Measurements from ENCODE around the gene B4GALT1.

B4GALT1 gene

DNA sequence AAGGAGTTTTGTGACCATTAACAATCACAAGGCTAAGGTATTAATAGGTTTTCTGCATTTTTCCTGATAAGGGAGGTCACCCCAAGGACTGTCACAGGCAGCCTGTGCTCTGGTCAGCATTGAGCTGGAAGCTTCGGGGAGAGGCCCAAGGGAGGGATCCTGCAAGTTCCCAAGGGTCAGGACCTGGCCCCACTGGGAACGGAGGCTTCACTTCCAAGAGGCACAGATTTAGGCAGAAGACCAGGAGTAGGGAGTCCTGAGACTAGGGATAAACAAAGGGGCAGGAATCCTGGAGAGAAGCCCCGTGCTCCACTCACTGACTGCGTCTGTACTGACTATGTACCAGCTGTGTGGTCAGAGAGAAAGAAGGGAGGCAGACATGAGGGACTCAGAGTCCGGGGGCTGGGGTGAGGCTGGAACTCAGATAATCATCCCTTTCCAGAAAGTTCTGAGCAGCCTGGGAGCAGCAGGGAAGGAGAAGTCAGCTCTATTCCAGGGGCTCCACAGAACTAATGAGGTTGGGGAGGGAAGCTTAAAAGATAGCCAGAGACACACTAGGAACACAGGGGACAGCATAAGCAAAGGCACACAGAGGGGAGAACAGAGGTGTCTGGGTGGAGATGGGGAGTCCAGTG lies 37.8 kb downstream of the B4GALT1 start:
- no peak for DNase-seq (ENCODE audit: low spot score in 2 of 2)
- peaks cover 97% of the 10 kb centered on the region for H3K36me3 Mint-ChIP-seq
- H3K27ac Mint-ChIP-seq: peak overlapping the region; percentile 98
- H3K9me3 Mint-ChIP-seq: no peaks in the 10 kb centered on the region
- peaks cover 91% of the 10 kb centered on the region for H3K4me1 Mint-ChIP-seq
- H3K4me3 Mint-ChIP-seq: no peak overlapping the region
- ATAC-seq: no peak

DNA sequence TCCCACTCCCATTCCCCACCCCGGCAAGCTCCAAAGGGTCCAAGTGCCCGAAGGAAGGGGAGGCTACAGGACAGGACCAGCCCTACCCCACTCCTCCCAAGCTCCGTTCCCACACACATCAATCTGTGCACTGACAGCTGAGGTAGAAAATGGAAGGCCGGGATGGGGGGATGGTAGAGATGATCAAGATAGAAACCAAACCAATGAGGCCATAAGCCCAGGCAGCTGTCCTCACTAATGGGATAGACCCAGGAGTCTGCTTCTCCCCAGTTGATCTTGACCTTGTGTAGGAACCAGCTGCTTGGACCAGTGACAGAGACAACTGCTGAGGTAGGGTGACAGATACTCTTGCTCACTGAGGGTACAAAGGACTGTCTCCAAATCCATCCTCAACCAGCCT lies 38.6 kb downstream of the B4GALT1 start:
- Mint-ChIP-seq H3K4me1 (peaks cover 92% of the 10 kb centered on the region), H3K4me3 (no peak overlapping the region), H3K9me3 (no peaks in the 10 kb centered on the region), H3K36me3 (peaks cover 97% of the 10 kb centered on the region), H3K27ac (peak overlapping the region; percentile 98)
- DNase-seq (ENCODE audit: low spot score in 2 of 2) (no peak), ATAC-seq (no peak)

DNA sequence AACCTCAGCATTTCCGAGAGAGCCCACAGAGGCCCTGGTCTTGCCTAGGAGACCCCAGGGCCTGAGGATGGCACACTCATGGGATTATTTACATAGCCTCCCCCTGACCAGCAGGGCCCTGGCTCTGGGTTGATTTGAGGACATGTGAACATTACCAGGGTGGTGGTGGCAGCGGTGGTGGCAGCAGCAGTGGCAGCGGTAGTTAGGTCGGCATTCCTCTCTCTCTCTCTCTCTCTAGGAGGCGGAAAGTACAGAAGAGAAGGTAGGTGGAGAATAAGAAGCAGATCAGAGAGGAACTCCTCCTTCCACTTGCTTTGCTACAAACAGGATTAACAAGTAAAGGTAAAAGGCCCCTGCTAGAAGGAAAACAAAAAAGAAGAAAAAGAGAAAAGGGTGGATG lies 39.3 kb downstream of the B4GALT1 start:
- Mint-ChIP-seq H3K27ac (peak overlapping the region; percentile 98), H3K36me3 (peaks cover 97% of the 10 kb centered on the region), H3K9me3 (no peaks in the 10 kb centered on the region), H3K4me3 (no peak overlapping the region), H3K4me1 (peaks cover 87% of the 10 kb centered on the region)
- DNase-seq (ENCODE audit: low spot score in 2 of 2) (no peak), ATAC-seq (no peak)

DNA sequence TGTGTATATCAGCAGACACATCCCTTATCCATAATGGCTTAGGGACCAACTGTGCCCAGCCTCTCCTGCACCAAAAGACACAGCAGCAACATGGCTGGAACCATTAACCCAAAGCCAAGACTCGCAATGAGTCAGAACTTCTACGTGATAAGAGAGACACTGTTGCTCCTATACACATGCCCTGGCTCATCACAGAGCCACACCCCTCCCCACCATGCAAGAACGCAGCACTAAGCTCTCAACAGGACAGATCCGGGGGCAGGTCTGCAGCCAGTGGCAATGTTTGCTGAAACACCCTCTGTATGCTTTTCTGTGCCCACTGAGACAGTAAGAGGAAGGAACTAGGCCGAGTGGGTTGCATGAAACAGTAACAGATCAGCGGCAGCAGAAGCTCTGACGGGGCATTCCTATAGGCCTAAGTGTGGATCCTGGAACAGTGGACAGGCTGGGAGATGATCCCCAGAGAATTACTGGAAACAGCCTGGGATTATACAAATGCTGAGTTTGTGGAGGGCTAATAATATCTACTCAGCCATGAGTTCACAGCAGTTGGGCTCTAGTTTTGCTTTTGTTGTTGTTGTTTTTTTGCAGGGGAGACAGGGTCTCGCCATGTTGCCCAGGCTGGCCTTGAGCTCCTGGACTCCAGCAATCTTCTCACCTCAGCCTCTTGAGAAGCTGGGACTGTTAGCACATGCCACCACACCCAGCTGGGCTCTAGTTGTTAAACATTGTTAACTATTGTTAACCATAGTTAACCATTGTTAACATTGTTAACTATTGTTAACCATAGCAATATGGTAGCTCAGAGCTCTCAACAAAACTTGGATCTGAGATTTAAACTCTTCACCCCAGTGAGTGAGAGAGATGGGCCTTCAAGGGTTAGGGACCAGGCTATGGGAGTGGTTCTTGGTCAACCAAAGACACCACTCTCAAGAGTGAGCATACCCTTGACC lies 41.0 kb downstream of the B4GALT1 start:
- Mint-ChIP-seq H3K36me3 (peaks cover 97% of the 10 kb centered on the region), H3K4me1 (peaks cover 73% of the 10 kb centered on the region), H3K9me3 (no peaks in the 10 kb centered on the region), H3K4me3 (peak overlapping the region; percentile 18), H3K27ac (peak overlapping the region; percentile 78)
- DNase-seq (ENCODE audit: low spot score in 2 of 2) (no peak), ATAC-seq (peak; percentile 88)

DNA sequence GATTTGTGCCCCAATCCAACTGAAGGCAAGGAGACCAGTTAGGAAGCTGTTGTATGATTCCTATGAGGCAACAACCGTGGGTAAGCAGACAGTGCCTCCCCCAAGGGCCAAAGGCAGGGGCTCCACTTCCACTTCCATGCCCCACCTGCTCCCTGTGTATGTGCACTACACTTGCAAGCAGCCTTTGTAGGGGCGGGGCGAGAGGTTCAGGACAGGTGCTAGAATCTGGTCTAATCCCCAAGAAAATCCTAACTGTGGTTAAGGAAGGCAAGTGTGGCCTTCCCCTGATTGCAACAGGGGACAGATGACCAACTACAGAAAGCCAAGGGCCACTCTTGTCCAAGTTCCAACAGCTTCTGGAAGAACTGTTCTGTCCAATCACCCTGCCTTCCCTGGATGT lies 41.7 kb downstream of the B4GALT1 start:
- DNase-seq (ENCODE audit: low spot score in 2 of 2) (no peak), ATAC-seq (no peak)
- Mint-ChIP-seq H3K9me3 (no peaks in the 10 kb centered on the region), H3K4me3 (peak overlapping the region; percentile 18), H3K36me3 (peaks cover 97% of the 10 kb centered on the region), H3K4me1 (peaks cover 73% of the 10 kb centered on the region), H3K27ac (peak overlapping the region; percentile 78)

DNA sequence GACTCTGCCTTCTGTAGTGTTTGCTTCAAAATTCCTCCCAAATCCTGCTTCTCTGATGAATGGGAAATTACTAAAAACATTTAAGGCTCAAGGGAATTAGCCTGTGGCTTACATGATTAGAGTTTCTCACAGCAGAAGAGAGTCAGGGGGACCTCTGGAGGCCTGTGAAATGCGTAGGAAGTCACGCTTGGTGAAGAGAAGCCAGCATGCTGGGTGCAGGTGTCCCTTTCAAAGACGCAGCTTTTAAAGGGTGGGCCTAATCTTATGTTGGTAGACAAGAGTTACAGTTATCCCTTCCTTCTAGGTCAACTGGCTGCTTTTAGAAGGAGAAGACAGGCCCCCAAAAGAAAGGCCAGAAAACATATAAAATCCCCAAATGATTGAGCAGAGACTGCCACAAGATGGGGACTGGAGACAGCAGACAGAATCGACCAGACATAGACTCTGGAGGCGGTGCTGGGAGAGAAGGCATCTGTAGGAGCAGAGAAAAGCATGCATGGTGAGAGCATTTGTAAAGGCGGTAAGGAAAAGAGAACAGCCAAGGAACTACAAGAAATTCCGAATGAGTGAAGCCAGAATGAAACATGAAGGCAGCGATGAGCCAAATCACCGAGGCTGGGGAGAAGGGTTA lies 42.3 kb downstream of the B4GALT1 start:
- no peak for ATAC-seq
- Mint-ChIP-seq H3K4me3 (no peak overlapping the region), H3K4me1 (peaks cover 70% of the 10 kb centered on the region), H3K9me3 (no peaks in the 10 kb centered on the region), H3K27ac (peak overlapping the region; percentile 78), H3K36me3 (peaks cover 97% of the 10 kb centered on the region)
- no peak for DNase-seq (ENCODE audit: low spot score in 2 of 2)

DNA sequence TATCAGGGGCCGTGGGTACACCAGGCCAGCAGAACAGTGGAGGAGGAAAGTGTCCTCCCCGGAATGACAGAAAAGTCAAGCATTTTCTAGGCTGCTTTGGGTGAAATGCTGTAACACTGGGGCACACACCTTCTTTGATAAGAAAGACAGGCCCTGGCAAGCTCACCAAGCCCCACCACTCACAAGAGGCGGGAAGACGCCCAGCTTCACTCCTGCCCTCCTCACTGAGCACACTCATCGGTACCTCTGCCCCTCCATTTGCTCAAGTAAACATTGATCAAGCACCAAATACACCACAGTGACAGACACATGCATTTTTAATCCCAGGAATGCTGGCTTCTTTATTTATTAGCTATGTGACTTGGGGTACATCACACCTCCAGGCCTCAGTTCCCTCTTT lies 43.1 kb downstream of the B4GALT1 start:
- DNase-seq (ENCODE audit: low spot score in 2 of 2) (no peak), ATAC-seq (no peak)
- Mint-ChIP-seq H3K27ac (peak overlapping the region; percentile 78), H3K4me1 (peaks cover 62% of the 10 kb centered on the region), H3K9me3 (no peaks in the 10 kb centered on the region), H3K36me3 (peaks cover 97% of the 10 kb centered on the region), H3K4me3 (no peak overlapping the region)

DNA sequence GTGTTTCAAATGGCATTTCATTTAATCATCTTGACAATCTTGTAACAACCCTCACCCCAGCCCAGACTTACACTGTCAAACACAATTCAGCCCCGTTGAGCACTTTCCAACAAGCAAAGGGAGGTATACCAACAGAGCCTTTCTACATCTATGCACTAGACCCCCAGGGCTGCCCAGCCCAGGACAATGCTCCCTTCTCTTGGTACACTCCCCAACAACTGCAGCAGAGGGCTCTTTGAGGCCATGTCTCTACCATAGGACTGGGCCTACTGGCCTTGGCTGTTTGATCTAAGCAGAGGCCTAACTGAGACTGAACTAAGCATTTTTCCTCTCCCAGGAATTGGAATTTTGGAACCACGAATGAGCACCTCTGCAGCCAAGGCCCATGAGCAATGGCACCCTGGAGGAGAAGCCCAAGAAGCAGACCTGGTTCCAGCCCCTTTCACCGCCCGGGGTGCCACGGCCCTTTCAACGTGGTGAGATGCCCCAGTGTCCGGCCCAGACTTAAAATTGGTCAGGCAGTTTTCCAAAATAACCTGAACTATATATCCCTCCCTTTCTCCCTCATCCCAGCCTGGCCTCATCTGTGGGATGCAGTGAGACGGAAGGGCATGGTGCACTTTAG lies 43.6 kb downstream of the B4GALT1 start:
- no peak overlapping the region for H3K4me3 Mint-ChIP-seq
- no peaks in the 10 kb centered on the region for H3K9me3 Mint-ChIP-seq
- peaks cover 97% of the 10 kb centered on the region for H3K36me3 Mint-ChIP-seq
- ATAC-seq: no peak
- DNase-seq (ENCODE audit: low spot score in 2 of 2): no peak
- H3K27ac Mint-ChIP-seq: peak overlapping the region; percentile 78
- H3K4me1 Mint-ChIP-seq: peaks cover 57% of the 10 kb centered on the region

DNA sequence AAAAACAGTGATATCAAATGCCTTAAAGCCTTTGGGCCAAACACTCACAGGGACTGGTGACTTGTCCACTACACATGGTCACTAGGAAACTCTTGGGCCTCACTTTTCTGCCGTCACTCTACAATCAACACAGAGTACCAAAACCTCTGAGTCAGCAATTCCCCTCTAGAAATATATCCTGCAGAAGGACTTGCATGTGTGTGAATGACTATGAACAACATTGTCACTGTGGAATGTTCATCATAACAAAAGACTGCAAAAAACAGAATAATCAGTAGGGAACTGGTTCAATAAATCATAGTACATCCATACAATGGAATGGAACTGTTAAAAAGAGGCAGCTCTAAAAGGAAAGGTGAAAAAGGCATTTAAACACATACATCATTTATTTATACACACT lies 46.5 kb downstream of the B4GALT1 start:
- ATAC-seq (no peak), DNase-seq (ENCODE audit: low spot score in 2 of 2) (no peak)
- peaks cover 97% of the 10 kb centered on the region for H3K36me3 Mint-ChIP-seq
- peaks cover 44% of the 10 kb centered on the region for H3K4me1 Mint-ChIP-seq
- no peaks in the 10 kb centered on the region for H3K9me3 Mint-ChIP-seq
- H3K4me3 Mint-ChIP-seq: no peak overlapping the region
- peak overlapping the region; percentile 37 for H3K27ac Mint-ChIP-seq

DNA sequence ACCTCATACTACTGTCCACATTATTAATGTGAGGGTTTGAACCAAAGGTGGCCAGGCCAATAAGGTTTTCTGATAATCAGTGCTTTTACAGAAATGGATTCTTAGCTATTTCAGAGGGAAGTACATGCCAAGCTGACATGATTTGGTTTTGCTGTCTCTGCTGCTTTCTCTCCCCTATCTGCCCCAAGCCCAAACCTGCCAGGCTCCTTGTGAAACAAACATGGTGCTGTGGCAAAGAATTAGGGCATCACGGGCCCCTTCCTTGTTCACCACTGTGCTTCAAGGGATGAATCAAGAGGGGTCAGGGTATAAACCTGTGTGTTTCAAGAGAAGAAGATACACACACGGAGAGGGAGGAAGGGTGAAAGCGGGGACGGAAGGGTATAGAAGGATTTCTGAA lies 49.3 kb downstream of the B4GALT1 start:
- Mint-ChIP-seq H3K4me3 (peak overlapping the region; percentile 24), H3K4me1 (peaks cover 38% of the 10 kb centered on the region)

DNA sequence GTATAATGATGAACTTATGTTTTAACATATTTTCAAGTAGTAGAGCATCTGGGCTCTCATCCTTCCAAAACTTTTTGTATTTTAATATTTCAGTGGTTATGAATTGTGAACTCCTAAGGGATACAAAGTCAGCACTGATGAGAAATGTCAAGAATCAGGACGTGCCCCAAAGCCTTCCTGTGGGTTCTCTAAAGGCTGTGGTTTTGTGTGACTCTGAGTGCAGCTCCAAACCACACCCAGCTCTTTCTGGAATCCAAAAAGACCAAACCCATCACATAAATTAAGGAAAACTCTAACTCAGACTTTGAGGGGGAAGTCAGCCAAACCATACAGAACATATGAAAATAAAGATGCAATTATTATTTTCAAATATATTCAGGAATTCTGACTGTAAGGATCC lies 49.8 kb downstream of the B4GALT1 start:
- H3K36me3 Mint-ChIP-seq: peaks cover 100% of the 10 kb centered on the region
- peak overlapping the region; percentile 93 for H3K27ac Mint-ChIP-seq
- peaks cover 38% of the 10 kb centered on the region for H3K4me1 Mint-ChIP-seq
- no peaks in the 10 kb centered on the region for H3K9me3 Mint-ChIP-seq
- DNase-seq (ENCODE audit: low spot score in 2 of 2) (no peak), ATAC-seq (peak; percentile 69)
- H3K4me3 Mint-ChIP-seq: peak overlapping the region; percentile 24

More for the DNA sequence above, 49.3 kb downstream of the B4GALT1 start:
- ATAC-seq: peak; percentile 32
- Mint-ChIP-seq H3K27ac (peak overlapping the region; percentile 93), H3K9me3 (no peaks in the 10 kb centered on the region), H3K36me3 (peaks cover 100% of the 10 kb centered on the region)
- no peak for DNase-seq (ENCODE audit: low spot score in 2 of 2)

DNA sequence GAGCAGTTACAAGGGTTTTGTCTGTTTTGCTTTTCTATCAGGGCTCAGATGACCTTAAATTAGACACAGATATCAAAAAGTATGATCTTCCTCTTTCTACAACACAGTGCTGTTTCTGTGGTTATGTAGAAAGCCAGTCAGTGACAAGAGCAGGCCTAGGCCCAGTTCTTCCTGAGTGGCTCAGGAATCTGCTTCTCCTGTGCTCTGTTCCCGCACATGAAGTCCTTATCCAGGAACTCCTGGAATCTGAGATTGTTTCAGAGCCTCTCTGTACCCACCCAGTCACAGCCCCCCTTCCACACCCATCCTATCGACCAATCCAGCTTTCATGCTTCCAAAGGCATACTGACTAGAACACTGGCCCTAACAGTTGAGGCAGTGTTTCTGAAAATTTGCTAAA lies 50.3 kb downstream of the B4GALT1 start:
- Mint-ChIP-seq H3K36me3 (peaks cover 100% of the 10 kb centered on the region), H3K4me1 (peaks cover 41% of the 10 kb centered on the region), H3K9me3 (no peaks in the 10 kb centered on the region), H3K27ac (peak overlapping the region; percentile 93), H3K4me3 (peak overlapping the region; percentile 24)
- no peak for DNase-seq (ENCODE audit: low spot score in 2 of 2)
- no peak for ATAC-seq

DNA sequence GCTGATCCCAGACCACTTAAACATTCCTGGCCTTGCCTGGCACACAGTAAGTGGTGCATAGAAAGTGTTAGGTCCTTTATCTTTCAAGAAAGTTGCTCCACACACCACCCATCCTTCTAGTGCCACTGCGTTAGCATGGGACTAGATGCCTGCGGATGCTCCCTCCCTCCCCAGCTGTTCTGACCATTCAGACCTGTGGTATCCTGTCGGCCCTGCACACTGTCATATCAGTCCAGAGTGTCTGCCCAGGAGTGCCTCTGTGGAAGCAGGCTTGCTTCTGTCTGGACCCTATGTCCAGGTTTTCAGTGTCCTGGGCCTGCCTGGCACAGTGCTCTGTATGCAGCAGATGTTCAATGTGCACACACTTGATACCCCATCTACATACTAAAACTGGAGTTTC lies 52.4 kb downstream of the B4GALT1 start:
- ATAC-seq: no peak
- no peak overlapping the region for H3K4me3 Mint-ChIP-seq

DNA sequence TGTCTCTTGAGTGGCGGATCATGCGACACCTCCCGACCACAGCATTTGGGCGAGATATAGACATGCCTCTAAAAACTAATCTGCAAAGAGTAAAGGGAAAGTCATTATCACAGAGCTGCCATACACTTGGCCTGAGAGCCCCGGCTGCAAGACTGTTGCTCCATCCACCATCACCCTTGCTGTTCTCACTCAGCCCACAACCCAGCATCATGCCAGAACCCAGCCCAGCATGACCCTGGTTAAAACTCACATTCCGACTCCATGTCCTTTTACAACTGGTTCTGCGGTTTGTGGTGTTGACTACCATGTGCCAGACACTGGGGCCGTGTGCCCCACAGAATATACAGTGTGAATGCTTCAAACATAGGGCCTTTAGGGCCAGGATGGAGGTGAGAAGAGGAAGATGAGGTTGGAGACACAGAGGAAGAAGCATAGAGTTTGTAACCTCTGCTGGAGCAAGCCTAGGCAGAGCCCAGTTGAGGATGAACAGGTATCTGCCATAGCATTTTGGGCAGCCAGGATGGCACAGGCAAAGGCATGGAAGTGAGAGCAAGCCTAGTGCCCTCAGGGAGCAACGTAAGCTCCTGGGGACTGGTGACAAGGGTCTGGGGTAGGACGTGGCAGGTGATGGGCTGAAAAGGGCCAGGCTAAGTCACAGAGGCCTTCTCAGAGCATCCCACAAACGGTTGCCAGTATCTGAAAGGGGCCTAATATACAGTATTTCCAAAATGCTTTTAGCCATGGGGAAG lies 53.2 kb downstream of the B4GALT1 start:
- H3K9me3 Mint-ChIP-seq: no peaks in the 10 kb centered on the region
- H3K36me3 Mint-ChIP-seq: peaks cover 98% of the 10 kb centered on the region
- H3K27ac Mint-ChIP-seq: peak overlapping the region; percentile 64
- H3K4me3 Mint-ChIP-seq: no peak overlapping the region
- ATAC-seq (no peak), DNase-seq (ENCODE audit: low spot score in 2 of 2) (no peak)
- H3K4me1 Mint-ChIP-seq: peaks cover 44% of the 10 kb centered on the region

More for the DNA sequence above, 52.4 kb downstream of the B4GALT1 start:
- H3K4me1 Mint-ChIP-seq: peaks cover 44% of the 10 kb centered on the region
- peak overlapping the region; percentile 64 for H3K27ac Mint-ChIP-seq
- no peak for DNase-seq (ENCODE audit: low spot score in 2 of 2)
- no peaks in the 10 kb centered on the region for H3K9me3 Mint-ChIP-seq
- H3K36me3 Mint-ChIP-seq: peaks cover 98% of the 10 kb centered on the region
